CD4-positive, alpha-beta T cell (primary cell): Measurements from ENCODE around the gene TNRC6B. TPM values are rescaled to one million over a fixed set of nuclear protein-coding genes. Genes with fewer than 3 reads are reported as not detected.
"Not testable (repeated sequence)": the region's sequence is repeated elsewhere in the genome, so short reads cannot be mapped to it uniquely, and the experiment has no call there.

Experiments
- ATAC-seq: fragments of 200-7000 bp; cut with Tn5 transposase; one replicate; pipeline ENCODE4 v1.10.0; 2022; ENCODE audit warnings: mild to moderate bottlenecking; ENCODE audit not compliant: poor library complexity
- CTCF ChIA-PET: fragments of 350-600 bp; sonication (Branson Sonifier 250); formaldehyde crosslinking; loops from one replicate; lab custom pipeline; 2021; ENCODE audit warnings: antibody characterized with exemption, inconsistent platforms; lab: Charles Lee
- POLR2A ChIA-PET: fragments of 350-600 bp; sonication (Branson Sonifier 250); formaldehyde crosslinking; loops from one replicate; lab custom pipeline; 2021; ENCODE audit warnings: antibody characterized with exemption, inconsistent platforms; lab: Charles Lee
- DNase-seq, 14 experiments: peaks; one replicate each; pipeline ENCODE4 v3.0.0-alpha.2; 2013 to 2020; ENCODE audit warnings: mixed read lengths in 2 of 14
- H3K27ac ChIP-seq, 2 donors: one replicate each; pipeline versions ENCODE4 v1.5.1 to v1.7.0; 2013; ENCODE audit warnings: low read length in 2 of 2, low read depth in 1 of 2, mild to moderate bottlenecking in 1 of 2
- H3K27me3 ChIP-seq, 2 experiments: 1 replicate in 1 of 2; 2 replicates in 1 of 2; pipeline versions ENCODE4 v1.6.1 to v1.7.0; 2013; ENCODE audit warnings: low read length in 2 of 2, control low read depth in 1 of 2, mild to moderate bottlenecking in 1 of 2, moderate library complexity in 1 of 2; ENCODE audit not compliant: insufficient read depth in 2 of 2, control insufficient read depth in 1 of 2
- H3K36me3 ChIP-seq: one replicate; pipeline ENCODE4 v1.6.1; 2013; ENCODE audit warnings: low read length, control low read depth; ENCODE audit not compliant: insufficient read depth
- H3K4me1 ChIP-seq: one replicate; pipeline ENCODE4 v1.6.1; 2013; ENCODE audit warnings: low read length, control low read depth; ENCODE audit not compliant: insufficient read depth
- H3K4me3 ChIP-seq: one replicate; pipeline ENCODE4 v1.5.1; 2013; ENCODE audit warnings: mild to moderate bottlenecking, low read length, moderate library complexity
- H3K9me3 ChIP-seq, 2 experiments: 1 replicate in 1 of 2; 2 replicates in 1 of 2; pipeline versions ENCODE4 v1.6.1 to v1.7.0; 2013; ENCODE audit warnings: low read length in 2 of 2, mild to moderate bottlenecking in 2 of 2, control low read depth in 1 of 2, moderate library complexity in 1 of 2; ENCODE audit not compliant: control insufficient read depth in 1 of 2, insufficient read depth in 1 of 2
- H3K27ac Mint-ChIP-seq: one replicate; pipeline ENCODE4 v1.8.0; 2020; ENCODE audit warnings: mixed read lengths
- H3K27me3 Mint-ChIP-seq: one replicate; pipeline ENCODE4 v1.8.0; 2021; ENCODE audit warnings: mixed read lengths
- H3K36me3 Mint-ChIP-seq: one replicate; pipeline ENCODE4 v1.8.0; 2021; ENCODE audit warnings: low read depth, mixed read lengths
- H3K4me1 Mint-ChIP-seq: one replicate; pipeline ENCODE4 v1.8.0; 2021; ENCODE audit warnings: low read depth, mixed read lengths
- H3K4me3 Mint-ChIP-seq: one replicate; pipeline ENCODE4 v1.8.0; 2020; ENCODE audit warnings: mild to moderate bottlenecking, mixed read lengths
- H3K9me3 Mint-ChIP-seq: one replicate; pipeline ENCODE4 v1.8.0; 2020; ENCODE audit warnings: mixed read lengths
- CTCF ChIP-seq: fragments of 200-600 bp; IDR thresholded peaks from one replicate; pipeline ENCODE4 v1.8.0; 2022; ENCODE audit warnings: antibody characterized with exemption, mild to moderate bottlenecking
- intact Hi-C, 2 experiments: fragments of 100-400 bp; cut with DNase I in 1 of 2; cut with micrococcal nuclease in 1 of 2; formaldehyde crosslinking; loops; one replicate each; pipeline versions ENCODE4 v1.15.1 to v1.9.0; 2023 to 2025; cut with DNase I, micrococcal nuclease
- total RNA-seq, 174 experiments: library from RNA in 2 of 174; stranded (reverse) in 2 of 174; gene quantifications; one replicate each; pipeline ENCODE4 v1.2.3 and lab custom pipeline; 2021 to 2026

The TNRC6B gene
- total RNA-seq, 2 experiments from 2014 or later = 110 to 111 TPM

GRCh38 chr22:40376149-40376548 is 198.4 kb downstream of the TNRC6B start:
- TF ChIP-seq CTCF = no peak
- no peak overlapping the region for H3K27ac Mint-ChIP-seq
- H3K4me3 Mint-ChIP-seq = no peak overlapping the region
- no peak for DNase-seq
- peaks cover 14% of the 10 kb centered on the region for H3K36me3 ChIP-seq
- ChIA-PET POLR2A (interaction anchor here (3.2 kb wide), 1 partner anchor 25 kb away, joined by 10 read pairs; no protein-coding TSS in a partner anchor), CTCF (no interaction called here)
- no peak overlapping the region for H3K27ac ChIP-seq
- peaks cover 38% of the 10 kb centered on the region for H3K4me1 Mint-ChIP-seq
- no peak overlapping the region for H3K4me3 ChIP-seq
- no peaks in the 10 kb centered on the region for H3K9me3 Mint-ChIP-seq
- no peaks in the 10 kb centered on the region for H3K9me3 ChIP-seq
- intact Hi-C loops = no loop called here
- H3K4me1 ChIP-seq = peaks cover 12% of the 10 kb centered on the region
- no peaks in the 10 kb centered on the region for H3K27me3 Mint-ChIP-seq
- no peak for ATAC-seq
- no peaks in the 10 kb centered on the region for H3K27me3 ChIP-seq
- H3K36me3 Mint-ChIP-seq = peaks cover 8% of the 10 kb centered on the region

GRCh38 chr22:40377931-40378330 is 200.2 kb downstream of the TNRC6B start:
- H3K36me3 Mint-ChIP-seq = peaks cover 4% of the 10 kb centered on the region
- peaks cover 14% of the 10 kb centered on the region for H3K4me1 ChIP-seq
- no peak overlapping the region for H3K27ac Mint-ChIP-seq
- H3K27me3 Mint-ChIP-seq = no peaks in the 10 kb centered on the region
- ChIA-PET POLR2A (interaction anchor here (3.2 kb wide), 1 partner anchor 23 kb away, joined by 10 read pairs; no protein-coding TSS in a partner anchor), CTCF (no interaction called here)
- no peak overlapping the region for H3K4me3 ChIP-seq
- no peaks in the 10 kb centered on the region for H3K9me3 ChIP-seq
- no peak for TF ChIP-seq CTCF
- no peak overlapping the region for H3K27ac ChIP-seq
- no peaks in the 10 kb centered on the region for H3K9me3 Mint-ChIP-seq
- peaks cover 37% of the 10 kb centered on the region for H3K4me1 Mint-ChIP-seq
- no peaks in the 10 kb centered on the region for H3K27me3 ChIP-seq
- DNase-seq = no peak
- intact Hi-C loops = no loop called here
- ATAC-seq = no peak
- no peak overlapping the region for H3K4me3 Mint-ChIP-seq
- peaks cover 11% of the 10 kb centered on the region for H3K36me3 ChIP-seq

GRCh38 chr22:40378448-40378847 is 200.7 kb downstream of the TNRC6B start:
- H3K36me3 Mint-ChIP-seq, H3K36me3 ChIP-seq, H3K27me3 Mint-ChIP-seq, H3K9me3 ChIP-seq, H3K4me3 ChIP-seq, H3K9me3 Mint-ChIP-seq, H3K27ac Mint-ChIP-seq, H3K27me3 ChIP-seq, intact Hi-C loops, H3K27ac ChIP-seq, CTCF ChIA-PET, H3K4me3 Mint-ChIP-seq, ATAC-seq, DNase-seq: not testable (repeated sequence)
- peaks cover 37% of the 10 kb centered on the region for H3K4me1 Mint-ChIP-seq
- POLR2A ChIA-PET = interaction anchor here (3.2 kb wide), 1 partner anchor 22 kb away, joined by 10 read pairs; no protein-coding TSS in a partner anchor
- peaks cover 18% of the 10 kb centered on the region for H3K4me1 ChIP-seq

- Mint-ChIP-seq H3K9me3 (no peaks in the 10 kb centered on the region), H3K36me3 (peaks cover under 1% of the 10 kb centered on the region), H3K27me3 (no peaks in the 10 kb centered on the region), H3K27ac (no peak overlapping the region), H3K4me3 (no peak overlapping the region), H3K4me1 (peaks cover 53% of the 10 kb centered on the region)
- Histone ChIP-seq H3K9me3 (no peaks in the 10 kb centered on the region), H3K36me3 (peaks cover 3% of the 10 kb centered on the region), H3K4me3 (no peak overlapping the region), H3K4me1 (peaks cover 42% of the 10 kb centered on the region), H3K27ac (no peak overlapping the region), H3K27me3 (no peaks in the 10 kb centered on the region)
- ChIA-PET POLR2A (no interaction called here), CTCF (interaction anchor here (1.0 kb wide), 1 partner anchor 98 kb away, joined by 3 read pairs; no protein-coding TSS in a partner anchor)
- intact Hi-C loops = no loop called here
- no peak for ATAC-seq
- no peak for DNase-seq
- TF ChIP-seq CTCF = no peak
Measured at GRCh38 chr22:40381461-40381860, 203.7 kb downstream of the TNRC6B start.
